Measurements from ENCODE around the gene TRAK2.
"Not testable (repeated sequence)": the region's sequence is repeated elsewhere in the genome, so short reads cannot be mapped to it uniquely, and the experiment has no call there.

Gene TRAK2

GRCh38 chr2:201378496-201379397 is 72.5 kb downstream of the TRAK2 start:
- H3K9me3 ChIP-seq (ENCODE audit: control insufficient read depth, insufficient read depth, low read length), result no peaks in the 10 kb centered on the region
- peaks cover 6% of the 10 kb centered on the region; the same call in 1 of the 2 replicates for H3K4me1 ChIP-seq (ENCODE audit: insufficient read depth, low read length)
- no peak overlapping the region for H3K9ac ChIP-seq (ENCODE audit: low read depth, low read length)
- peaks cover 9% of the 10 kb centered on the region for H3K36me3 ChIP-seq (ENCODE audit: insufficient read depth, low read length)

- Histone ChIP-seq H3K36me3 (ENCODE audit: insufficient read depth, low read length) (peaks cover 3% of the 10 kb centered on the region; the same call in 1 of the 2 replicates), H3K9ac (ENCODE audit: low read depth, low read length) (no peak overlapping the region), H3K9me3 (ENCODE audit: control insufficient read depth, insufficient read depth, low read length) (no peaks in the 10 kb centered on the region), H3K4me1 (ENCODE audit: insufficient read depth, low read length) (peaks cover 6% of the 10 kb centered on the region; the same call in 1 of the 2 replicates)
These were observed 74.0 kb downstream of the TRAK2 start for GRCh38 chr2:201377218-201377617.

- H3K4me1 ChIP-seq (ENCODE audit: insufficient read depth, low read length), result no peaks in the 10 kb centered on the region
- no peaks in the 10 kb centered on the region for H3K36me3 ChIP-seq (ENCODE audit: insufficient read depth, low read length)
- no peaks in the 10 kb centered on the region for H3K9me3 ChIP-seq (ENCODE audit: control insufficient read depth, insufficient read depth, low read length)
- no peak overlapping the region; the same call in 1 of the 2 replicates for H3K9ac ChIP-seq (ENCODE audit: low read depth, low read length)
These were observed 81.5 kb downstream of the TRAK2 start for GRCh38 chr2:201369775-201370174.

GRCh38 chr2:201369318-201369717 is 81.9 kb downstream of the TRAK2 start:
- H3K4me1 ChIP-seq (ENCODE audit: insufficient read depth, low read length); H3K9me3 ChIP-seq (ENCODE audit: control insufficient read depth, insufficient read depth, low read length); H3K36me3 ChIP-seq (ENCODE audit: insufficient read depth, low read length); H3K9ac ChIP-seq (ENCODE audit: low read depth, low read length): not testable (repeated sequence)

GRCh38 chr2:201366146-201366545 is 85.1 kb downstream of the TRAK2 start:
- Histone ChIP-seq H3K9ac (ENCODE audit: low read depth, low read length) (no peak overlapping the region), H3K9me3 (ENCODE audit: control insufficient read depth, insufficient read depth, low read length) (no peaks in the 10 kb centered on the region), H3K36me3 (ENCODE audit: insufficient read depth, low read length) (no peaks in the 10 kb centered on the region), H3K4me1 (ENCODE audit: insufficient read depth, low read length) (no peaks in the 10 kb centered on the region)

GRCh38 chr2:201363857-201364560 is 87.2 kb downstream of the TRAK2 start:
- H3K36me3 ChIP-seq (ENCODE audit: insufficient read depth, low read length), result no peaks in the 10 kb centered on the region
- no peaks in the 10 kb centered on the region for H3K9me3 ChIP-seq (ENCODE audit: control insufficient read depth, insufficient read depth, low read length)
- no peaks in the 10 kb centered on the region for H3K4me1 ChIP-seq (ENCODE audit: insufficient read depth, low read length)
- H3K9ac ChIP-seq (ENCODE audit: low read depth, low read length), result no peak overlapping the region

- Histone ChIP-seq H3K9me3 (ENCODE audit: control insufficient read depth, insufficient read depth, low read length) (no peaks in the 10 kb centered on the region), H3K4me1 (ENCODE audit: insufficient read depth, low read length) (0 out of 2 replicates have a peak, but pooled peaks cover 2% of the 10 kb centered on the region), H3K9ac (ENCODE audit: low read depth, low read length) (no peak overlapping the region), H3K36me3 (ENCODE audit: insufficient read depth, low read length) (no peaks in the 10 kb centered on the region)
These were observed 88.9 kb downstream of the TRAK2 start for GRCh38 chr2:201362396-201362795.

GRCh38 chr2:201361078-201361733 is 90.1 kb downstream of the TRAK2 start:
- Histone ChIP-seq H3K4me1 (ENCODE audit: insufficient read depth, low read length) (0 out of 2 replicates have a peak, but pooled peaks cover 3% of the 10 kb centered on the region), H3K36me3 (ENCODE audit: insufficient read depth, low read length) (no peaks in the 10 kb centered on the region), H3K9ac (ENCODE audit: low read depth, low read length) (no peak overlapping the region), H3K9me3 (ENCODE audit: control insufficient read depth, insufficient read depth, low read length) (no peaks in the 10 kb centered on the region)

- H3K4me1 ChIP-seq (ENCODE audit: insufficient read depth, low read length), result 0 out of 2 replicates have a peak, but pooled peaks cover 3% of the 10 kb centered on the region
- H3K36me3 ChIP-seq (ENCODE audit: insufficient read depth, low read length), result no peaks in the 10 kb centered on the region
- H3K9ac ChIP-seq (ENCODE audit: low read depth, low read length), result no peak overlapping the region
- H3K9me3 ChIP-seq (ENCODE audit: control insufficient read depth, insufficient read depth, low read length), result no peaks in the 10 kb centered on the region
These were observed 91.0 kb downstream of the TRAK2 start for GRCh38 chr2:201360256-201360655.

- Histone ChIP-seq H3K4me1 (ENCODE audit: insufficient read depth, low read length) (0 out of 2 replicates have a peak, but pooled peaks cover 3% of the 10 kb centered on the region), H3K9me3 (ENCODE audit: control insufficient read depth, insufficient read depth, low read length) (no peaks in the 10 kb centered on the region), H3K9ac (ENCODE audit: low read depth, low read length) (no peak overlapping the region), H3K36me3 (ENCODE audit: insufficient read depth, low read length) (no peaks in the 10 kb centered on the region)
These were observed 92.6 kb downstream of the TRAK2 start for GRCh38 chr2:201358684-201359083.

GRCh38 chr2:201357221-201357620 is 94.0 kb downstream of the TRAK2 start, which contains the start of gene FLACC1:
Gene FLACC1, minus strand, starts transcription at chr2:201357345. Its CDS starts 5,941 bp downstream, at chr2:201351404.
- no peaks in the 10 kb centered on the region for H3K9me3 ChIP-seq (ENCODE audit: control insufficient read depth, insufficient read depth, low read length)
- H3K4me1 ChIP-seq (ENCODE audit: insufficient read depth, low read length), result 0 out of 2 replicates have a peak, but pooled peaks cover 3% of the 10 kb centered on the region
- H3K36me3 ChIP-seq (ENCODE audit: insufficient read depth, low read length), result no peaks in the 10 kb centered on the region
- H3K9ac ChIP-seq (ENCODE audit: low read depth, low read length), result no peak within 1 kb of the TSS

- Histone ChIP-seq H3K9me3 (ENCODE audit: control insufficient read depth, insufficient read depth, low read length) (no peaks in the 10 kb centered on the region), H3K4me1 (ENCODE audit: insufficient read depth, low read length) (0 out of 2 replicates have a peak, but pooled peaks cover 3% of the 10 kb centered on the region), H3K36me3 (ENCODE audit: insufficient read depth, low read length) (no peaks in the 10 kb centered on the region), H3K9ac (ENCODE audit: low read depth, low read length) (no peak overlapping the region)
These were observed 98.1 kb downstream of the TRAK2 start for GRCh38 chr2:201353116-201353515.

- H3K9ac ChIP-seq (ENCODE audit: low read depth, low read length), result no peak overlapping the region
These were observed 100.4 kb downstream of the TRAK2 start for GRCh38 chr2:201350879-201351278.

GRCh38 chr2:201349601-201350000 is 101.7 kb downstream of the TRAK2 start:
- H3K9me3 ChIP-seq (ENCODE audit: control insufficient read depth, insufficient read depth, low read length), result no peaks in the 10 kb centered on the region
- H3K4me1 ChIP-seq (ENCODE audit: insufficient read depth, low read length), result no peaks in the 10 kb centered on the region; the same call in 1 of the 2 replicates
- H3K36me3 ChIP-seq (ENCODE audit: insufficient read depth, low read length), result no peaks in the 10 kb centered on the region
- no peak overlapping the region for H3K9ac ChIP-seq (ENCODE audit: low read depth, low read length)

More at GRCh38 chr2:201350879-201351278, 100.4 kb downstream of the TRAK2 start:
- H3K9me3 ChIP-seq (ENCODE audit: control insufficient read depth, insufficient read depth, low read length), result no peaks in the 10 kb centered on the region
- no peaks in the 10 kb centered on the region for H3K36me3 ChIP-seq (ENCODE audit: insufficient read depth, low read length)
- H3K4me1 ChIP-seq (ENCODE audit: insufficient read depth, low read length), result no peaks in the 10 kb centered on the region; the same call in 1 of the 2 replicates
